Neural crest cell (in vitro differentiated cells): Measurements from ENCODE around the gene NNT. TPM values are rescaled to one million over a fixed set of nuclear protein-coding genes. Genes with fewer than 3 reads are reported as not detected.
"Not testable (repeated sequence)": the region's sequence is repeated elsewhere in the genome, so short reads cannot be mapped to it uniquely, and the experiment has no call there.

ENCODE experiments used
- DNase-seq: peaks from one replicate; pipeline ENCODE4 v3.0.0; 2021; ENCODE audit warnings: low read depth, mixed read lengths, low spot score
- H3K27ac Mint-ChIP-seq: one replicate; pipeline ENCODE4 v1.8.0; 2021; ENCODE audit warnings: mild to moderate bottlenecking, mixed read lengths; ENCODE audit not compliant: unreplicated experiment
- H3K27me3 Mint-ChIP-seq: 2 replicates; pipeline ENCODE4 v1.8.0; 2021; ENCODE audit warnings: low read depth, mild to moderate bottlenecking, mixed read lengths
- H3K36me3 Mint-ChIP-seq: 2 replicates; pipeline ENCODE4 v1.8.0; 2021; ENCODE audit warnings: low read depth, mild to moderate bottlenecking, mixed read lengths
- H3K4me1 Mint-ChIP-seq: 2 replicates; pipeline ENCODE4 v1.8.0; 2021; ENCODE audit warnings: mixed read lengths
- H3K4me3 Mint-ChIP-seq: one replicate; pipeline ENCODE4 v1.8.0; 2021; ENCODE audit warnings: mild to moderate bottlenecking, mixed read lengths
- H3K9me3 Mint-ChIP-seq: 2 replicates; pipeline ENCODE4 v1.8.0; 2021; ENCODE audit warnings: mixed read lengths
- CTCF ChIP-seq: fragments of 200-600 bp; sonication (generic); conservative IDR thresholded peaks from 2 replicates; pipeline ENCODE4 v1.5.0; 2021; ENCODE audit warnings: antibody characterized with exemption, mild to moderate bottlenecking
- total RNA-seq: library from RNA; stranded (reverse); gene quantifications from 2 replicates; pipeline ENCODE4 v1.2.1, GENCODE V29; 2021

Gene NNT
- total RNA-seq, 1 donor from 2014 or later, result 72.7 TPM

GRCh38 chr5:43694027-43694426, 91.0 kb downstream of the NNT start:
- no peak for DNase-seq
- H3K9me3 Mint-ChIP-seq, result peaks cover 26% of the 10 kb centered on the region
- H3K4me1 Mint-ChIP-seq, result no peaks in the 10 kb centered on the region
- no peak overlapping the region for H3K4me3 Mint-ChIP-seq
- peaks cover 51% of the 10 kb centered on the region for H3K36me3 Mint-ChIP-seq
- H3K27ac Mint-ChIP-seq, result no peak overlapping the region
- H3K27me3 Mint-ChIP-seq, result no peaks in the 10 kb centered on the region
- TF ChIP-seq CTCF, result no peak

GRCh38 chr5:43696444-43696843, 93.5 kb downstream of the NNT start:
- DNase-seq, H3K4me3 Mint-ChIP-seq, H3K27ac Mint-ChIP-seq, H3K27me3 Mint-ChIP-seq, H3K4me1 Mint-ChIP-seq: not testable (repeated sequence)
- Mint-ChIP-seq H3K9me3 (peaks cover 20% of the 10 kb centered on the region), H3K36me3 (peaks cover 41% of the 10 kb centered on the region)

GRCh38 chr5:43699910-43700309, 96.9 kb downstream of the NNT start:
- Mint-ChIP-seq H3K9me3 (peaks cover 10% of the 10 kb centered on the region), H3K4me3 (no peak overlapping the region), H3K36me3 (peaks cover 32% of the 10 kb centered on the region), H3K27ac (no peak overlapping the region), H3K27me3 (no peaks in the 10 kb centered on the region), H3K4me1 (no peaks in the 10 kb centered on the region)
- no peak for DNase-seq
- no peak for TF ChIP-seq CTCF

GRCh38 chr5:43700601-43701000, 97.6 kb downstream of the NNT start:
- no peaks in the 10 kb centered on the region for H3K4me1 Mint-ChIP-seq
- TF ChIP-seq CTCF, result no peak
- no peak overlapping the region for H3K27ac Mint-ChIP-seq
- peaks cover 6% of the 10 kb centered on the region for H3K9me3 Mint-ChIP-seq
- no peak overlapping the region for H3K4me3 Mint-ChIP-seq
- no peak for DNase-seq
- H3K27me3 Mint-ChIP-seq, result no peaks in the 10 kb centered on the region
- H3K36me3 Mint-ChIP-seq, result peaks cover 26% of the 10 kb centered on the region

GRCh38 chr5:43701227-43701626, 98.2 kb downstream of the NNT start:
- peaks cover 2% of the 10 kb centered on the region for H3K9me3 Mint-ChIP-seq
- H3K27me3 Mint-ChIP-seq, result no peaks in the 10 kb centered on the region
- no peak for DNase-seq
- H3K27ac Mint-ChIP-seq, result no peak overlapping the region
- TF ChIP-seq CTCF, result no peak
- no peak overlapping the region for H3K4me3 Mint-ChIP-seq
- no peaks in the 10 kb centered on the region for H3K4me1 Mint-ChIP-seq
- peaks cover 20% of the 10 kb centered on the region for H3K36me3 Mint-ChIP-seq

GRCh38 chr5:43702293-43702692, 99.3 kb downstream of the NNT start:
- H3K27ac Mint-ChIP-seq, result no peak overlapping the region
- no peaks in the 10 kb centered on the region for H3K4me1 Mint-ChIP-seq
- no peaks in the 10 kb centered on the region for H3K27me3 Mint-ChIP-seq
- H3K36me3 Mint-ChIP-seq, result peaks cover 16% of the 10 kb centered on the region
- DNase-seq, result no peak
- no peak for TF ChIP-seq CTCF
- H3K9me3 Mint-ChIP-seq, result no peaks in the 10 kb centered on the region
- H3K4me3 Mint-ChIP-seq, result no peak overlapping the region
